ENCODE data around the gene BCAS3. TPM values are rescaled to one million over a fixed set of nuclear protein-coding genes. Genes with fewer than 3 reads are reported as not detected.

BCAS3 gene
- total RNA-seq, 4 donors from 2014 or later, result 41.0 to 81.4 (median 45.6) TPM

GRCh38 chr17:60900688-60901087 lies 223.0 kb downstream of the BCAS3 start:
- 88% methylated on average over 3 of the region's 3 CpGs for WGBS

DNA sequence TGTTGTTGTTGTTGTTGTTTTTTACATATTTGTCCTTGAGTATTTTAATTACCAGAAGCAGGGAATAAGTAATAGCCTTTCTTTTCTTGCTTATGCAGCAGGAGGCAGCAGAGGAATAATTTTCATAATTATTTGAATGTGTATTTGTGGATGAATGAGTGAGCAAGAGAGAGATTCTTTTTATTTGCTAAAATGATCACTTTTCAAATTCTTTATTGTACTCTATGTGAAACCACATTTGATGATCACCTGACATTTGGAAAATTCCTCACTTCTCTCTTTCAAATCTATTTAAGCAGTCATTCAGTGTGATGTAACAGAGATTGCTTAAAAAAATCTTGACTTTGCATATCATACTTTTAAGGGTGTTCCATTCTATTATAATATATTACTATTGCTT lies 223.6 kb downstream of the BCAS3 start:
- Histone ChIP-seq H3K4me1 (no peaks in the 10 kb centered on the region), H3K4me3 (no peak overlapping the region), H3K9me3 (no peaks in the 10 kb centered on the region), H3K27me3 (no peaks in the 10 kb centered on the region), H3K27ac (no peak overlapping the region), H3K36me3 (peaks cover 10% of the 10 kb centered on the region)
- DNase-seq (ENCODE audit: low spot score in 2 of 2), result no peak
- TF ChIP-seq POLR2AphosphoS5 (IDR thresholded peaks at IDR 0.05), result no peak
- no peak for TF ChIP-seq POLR2A (IDR thresholded peaks at IDR 0.05)
- TF ChIP-seq, protein P1, sequence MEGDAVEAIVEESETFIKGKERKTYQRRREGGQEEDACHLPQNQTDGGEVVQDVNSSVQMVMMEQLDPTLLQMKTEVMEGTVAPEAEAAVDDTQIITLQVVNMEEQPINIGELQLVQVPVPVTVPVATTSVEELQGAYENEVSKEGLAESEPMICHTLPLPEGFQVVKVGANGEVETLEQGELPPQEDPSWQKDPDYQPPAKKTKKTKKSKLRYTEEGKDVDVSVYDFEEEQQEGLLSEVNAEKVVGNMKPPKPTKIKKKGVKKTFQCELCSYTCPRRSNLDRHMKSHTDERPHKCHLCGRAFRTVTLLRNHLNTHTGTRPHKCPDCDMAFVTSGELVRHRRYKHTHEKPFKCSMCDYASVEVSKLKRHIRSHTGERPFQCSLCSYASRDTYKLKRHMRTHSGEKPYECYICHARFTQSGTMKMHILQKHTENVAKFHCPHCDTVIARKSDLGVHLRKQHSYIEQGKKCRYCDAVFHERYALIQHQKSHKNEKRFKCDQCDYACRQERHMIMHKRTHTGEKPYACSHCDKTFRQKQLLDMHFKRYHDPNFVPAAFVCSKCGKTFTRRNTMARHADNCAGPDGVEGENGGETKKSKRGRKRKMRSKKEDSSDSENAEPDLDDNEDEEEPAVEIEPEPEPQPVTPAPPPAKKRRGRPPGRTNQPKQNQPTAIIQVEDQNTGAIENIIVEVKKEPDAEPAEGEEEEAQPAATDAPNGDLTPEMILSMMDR (IDR thresholded peaks at IDR 0.05), result no peak
- no peak for TF ChIP-seq EP300 (IDR thresholded peaks at IDR 0.05)

More at GRCh38 chr17:60900688-60901087, 223.0 kb downstream of the BCAS3 start:
- H3K9me3 ChIP-seq, result no peaks in the 10 kb centered on the region
- no peak overlapping the region for H3K27ac ChIP-seq
- H3K36me3 ChIP-seq, result peaks cover 7% of the 10 kb centered on the region
- H3K4me1 ChIP-seq, result no peaks in the 10 kb centered on the region
- no peak for TF ChIP-seq EP300 (IDR thresholded peaks at IDR 0.05)
- TF ChIP-seq, protein P1 (IDR thresholded peaks at IDR 0.05), result no peak
- no peak for TF ChIP-seq POLR2AphosphoS5 (IDR thresholded peaks at IDR 0.05)
- TF ChIP-seq POLR2A (IDR thresholded peaks at IDR 0.05), result no peak
- no peaks in the 10 kb centered on the region for H3K27me3 ChIP-seq
- DNase-seq (ENCODE audit: low spot score in 2 of 2), result no peak
- H3K4me3 ChIP-seq, result no peak overlapping the region

GRCh38 chr17:60901806-60902205 lies 224.2 kb downstream of the BCAS3 start:
- H3K36me3 ChIP-seq, result peaks cover 10% of the 10 kb centered on the region
- no peak for TF ChIP-seq EP300 (IDR thresholded peaks at IDR 0.05)
- TF ChIP-seq, protein P1 (IDR thresholded peaks at IDR 0.05), result no peak
- 72% methylated on average over 2 of the region's 2 CpGs for WGBS
- H3K4me3 ChIP-seq, result no peak overlapping the region
- no peaks in the 10 kb centered on the region for H3K9me3 ChIP-seq
- no peak for DNase-seq (ENCODE audit: low spot score in 2 of 2)
- H3K27ac ChIP-seq, result no peak overlapping the region
- H3K27me3 ChIP-seq, result no peaks in the 10 kb centered on the region
- H3K4me1 ChIP-seq, result no peaks in the 10 kb centered on the region

- H3K4me3 ChIP-seq, result no peak overlapping the region
- TF ChIP-seq, protein P1 (IDR thresholded peaks at IDR 0.05), result no peak
- no peak for TF ChIP-seq POLR2A (IDR thresholded peaks at IDR 0.05)
- no peak for TF ChIP-seq POLR2AphosphoS5 (IDR thresholded peaks at IDR 0.05)
- no peak for TF ChIP-seq EP300 (IDR thresholded peaks at IDR 0.05)
- DNase-seq (ENCODE audit: low spot score in 2 of 2), result no peak
- peaks cover 10% of the 10 kb centered on the region for H3K36me3 ChIP-seq
- no peak overlapping the region for H3K27ac ChIP-seq
- H3K27me3 ChIP-seq, result no peaks in the 10 kb centered on the region
- WGBS, result 76% methylated on average over 7 of the region's 7 CpGs
- H3K9me3 ChIP-seq, result no peaks in the 10 kb centered on the region
- no peaks in the 10 kb centered on the region for H3K4me1 ChIP-seq
Observed at GRCh38 chr17:60902399-60902798, 224.7 kb downstream of the BCAS3 start.

- Histone ChIP-seq H3K9me3 (no peaks in the 10 kb centered on the region), H3K36me3 (peaks cover 10% of the 10 kb centered on the region), H3K4me1 (no peaks in the 10 kb centered on the region), H3K27me3 (no peaks in the 10 kb centered on the region), H3K27ac (no peak overlapping the region), H3K4me3 (no peak overlapping the region)
- TF ChIP-seq, protein P1 (IDR thresholded peaks at IDR 0.05), result no peak
- TF ChIP-seq POLR2AphosphoS5 (IDR thresholded peaks at IDR 0.05), result no peak
- TF ChIP-seq EP300 (IDR thresholded peaks at IDR 0.05), result no peak
- TF ChIP-seq POLR2A (IDR thresholded peaks at IDR 0.05), result no peak
- no peak for DNase-seq (ENCODE audit: low spot score in 2 of 2)
- 99% methylated on average over 2 of the region's 2 CpGs for WGBS
Observed at GRCh38 chr17:60904582-60904981, 226.9 kb downstream of the BCAS3 start.
